Stomach smooth muscle (tissue), 2 donors: Measurements from ENCODE around the gene NHERF2.
"Not testable (repeated sequence)": the region's sequence is repeated elsewhere in the genome, so short reads cannot be mapped to it uniquely, and the experiment has no call there.

ENCODE experiments used
- H3K27ac ChIP-seq: one replicate; pipeline ENCODE4 v1.7.0; 2013; ENCODE audit warnings: mild to moderate bottlenecking, low read length, inconsistent platforms
- H3K27me3 ChIP-seq, 2 donors: one replicate each; pipeline ENCODE4 v1.7.0; 2013; ENCODE audit warnings: low read length in 2 of 2; ENCODE audit not compliant: insufficient read depth in 2 of 2, control insufficient read depth in 1 of 2
- H3K36me3 ChIP-seq, 2 donors: one replicate each; pipeline ENCODE4 v1.7.0; 2013; ENCODE audit warnings: low read length in 2 of 2; ENCODE audit not compliant: control insufficient read depth in 2 of 2, insufficient read depth in 2 of 2
- H3K4me1 ChIP-seq: one replicate; pipeline ENCODE4 v1.7.0; 2013; ENCODE audit warnings: low read length; ENCODE audit not compliant: control insufficient read depth, insufficient read depth
- H3K4me3 ChIP-seq, 2 donors: one replicate each; pipeline ENCODE4 v1.7.0; 2013; ENCODE audit warnings: low read length in 2 of 2
- H3K9ac ChIP-seq, 2 donors: one replicate each; pipeline ENCODE4 v1.7.0; 2013; ENCODE audit warnings: low read length in 2 of 2, mild to moderate bottlenecking in 1 of 2
- H3K9me3 ChIP-seq, 2 donors: one replicate each; pipeline ENCODE4 v1.7.0; 2013; ENCODE audit warnings: low read length in 2 of 2; ENCODE audit not compliant: control insufficient read depth in 2 of 2
- donor health status: healthy.
- donor health status: Pancreatic carcinoma.

The NHERF2 gene

GRCh38 chr16:2008631-2009163 lies 18.0 kb upstream of the NHERF2 start:
- Histone ChIP-seq H3K36me3 (no peaks in the 10 kb centered on the region), H3K9me3 (no peaks in the 10 kb centered on the region), H3K4me3 (peak overlapping the region; percentile 77 to 87), H3K27ac (no peak overlapping the region), H3K9ac (peak overlapping the region; percentile 84 to 88), H3K27me3 (no peaks in the 10 kb centered on the region), H3K4me1 (peaks cover 59% of the 10 kb centered on the region)

- Histone ChIP-seq H3K36me3 (no peaks in the 10 kb centered on the region), H3K9me3 (no peaks in the 10 kb centered on the region), H3K4me3 (peak overlapping the region; percentile 77 to 87), H3K4me1 (peaks cover 54% of the 10 kb centered on the region), H3K27ac (peak overlapping the region; percentile 31), H3K27me3 (no peaks in the 10 kb centered on the region), H3K9ac (peak overlapping the region; percentile 84 to 88)
Observed at GRCh38 chr16:2009164-2009711, 17.5 kb upstream of the NHERF2 start.

GRCh38 chr16:2009791-2010510 lies 16.8 kb upstream of the NHERF2 start, which contains the start of gene ZNF598:
Gene ZNF598 (minus strand): TSS chr16:2009821.
- Histone ChIP-seq H3K9ac (peak within 1 kb of the TSS; percentile 88), H3K9me3 (no peaks in the 10 kb centered on the region), H3K27ac (peak within 1 kb of the TSS; percentile 81), H3K27me3 (no peaks in the 10 kb centered on the region), H3K4me3 (peak within 1 kb of the TSS; percentile 77 to 87), H3K36me3 (no peaks in the 10 kb centered on the region), H3K4me1 (peaks cover 47% of the 10 kb centered on the region)

GRCh38 chr16:2011726-2012125 lies 15.0 kb upstream of the NHERF2 start:
- not testable (repeated sequence) for H3K27me3 ChIP-seq, H3K9me3 ChIP-seq, H3K36me3 ChIP-seq, H3K9ac ChIP-seq, H3K27ac ChIP-seq, H3K4me3 ChIP-seq
- peaks cover 34% of the 10 kb centered on the region for H3K4me1 ChIP-seq

GRCh38 chr16:2013527-2013926 lies 13.2 kb upstream of the NHERF2 start:
- no peaks in the 10 kb centered on the region for H3K9me3 ChIP-seq
- peaks cover 17% of the 10 kb centered on the region for H3K4me1 ChIP-seq
- peaks cover 0 to 3% of the 10 kb centered on the region in 2 donors for H3K27me3 ChIP-seq
- no peaks in the 10 kb centered on the region for H3K36me3 ChIP-seq
- no peak overlapping the region for H3K9ac ChIP-seq
- H3K27ac ChIP-seq, result no peak overlapping the region
- H3K4me3 ChIP-seq, result no peak overlapping the region

GRCh38 chr16:2015117-2015946 lies 11.4 kb upstream of the NHERF2 start:
- no peak overlapping the region for H3K9ac ChIP-seq
- peaks cover 11 to 13% of the 10 kb centered on the region in 2 donors for H3K27me3 ChIP-seq
- no peaks in the 10 kb centered on the region for H3K9me3 ChIP-seq
- H3K4me1 ChIP-seq, result peaks cover 15% of the 10 kb centered on the region
- no peak overlapping the region for H3K4me3 ChIP-seq
- H3K27ac ChIP-seq, result no peak overlapping the region
- no peaks in the 10 kb centered on the region for H3K36me3 ChIP-seq

- Histone ChIP-seq H3K9ac (no peak overlapping the region), H3K27ac (no peak overlapping the region), H3K4me3 (no peak overlapping the region)
Observed at GRCh38 chr16:2015947-2016208, 10.8 kb upstream of the NHERF2 start.

GRCh38 chr16:2016407-2016922 lies 10.2 kb upstream of the NHERF2 start:
- no peak overlapping the region for H3K27ac ChIP-seq
- H3K27me3 ChIP-seq, result peaks cover 11 to 21% of the 10 kb centered on the region in 2 donors
- no peaks in the 10 kb centered on the region for H3K9me3 ChIP-seq
- H3K9ac ChIP-seq, result no peak overlapping the region
- H3K4me3 ChIP-seq, result no peak overlapping the region
- no peaks in the 10 kb centered on the region for H3K36me3 ChIP-seq
- peaks cover 16% of the 10 kb centered on the region for H3K4me1 ChIP-seq

More at GRCh38 chr16:2015947-2016208, 10.8 kb upstream of the NHERF2 start:
- peaks cover 15% of the 10 kb centered on the region for H3K4me1 ChIP-seq
- peaks cover 11 to 18% of the 10 kb centered on the region in 2 donors for H3K27me3 ChIP-seq
- no peaks in the 10 kb centered on the region for H3K36me3 ChIP-seq
- no peaks in the 10 kb centered on the region for H3K9me3 ChIP-seq

GRCh38 chr16:2019518-2019920 lies 7.2 kb upstream of the NHERF2 start, which contains the start of gene NPW:
Gene NPW (plus strand): TSS chr16:2019785.
- H3K27ac ChIP-seq, result no peak within 1 kb of the TSS
- peak within 1 kb of the TSS in 1 of 2 donors; percentile 22 for H3K4me3 ChIP-seq
- peaks cover 14 to 25% of the 10 kb centered on the region in 2 donors for H3K27me3 ChIP-seq
- H3K9me3 ChIP-seq, result no peaks in the 10 kb centered on the region
- H3K36me3 ChIP-seq, result no peaks in the 10 kb centered on the region
- peaks cover 35% of the 10 kb centered on the region for H3K4me1 ChIP-seq
- H3K9ac ChIP-seq, result no peak within 1 kb of the TSS

GRCh38 chr16:2019921-2020831 lies 6.5 kb upstream of the NHERF2 start:
- Histone ChIP-seq H3K36me3 (no peaks in the 10 kb centered on the region), H3K4me1 (peaks cover 35% of the 10 kb centered on the region), H3K27ac (no peak overlapping the region), H3K9ac (no peak overlapping the region), H3K4me3 (peak overlapping the region in 1 of 2 donors; percentile 22), H3K9me3 (no peaks in the 10 kb centered on the region), H3K27me3 (peaks cover 14 to 25% of the 10 kb centered on the region in 2 donors)
